ENCODE data around the gene CREB3L2. TPM values are rescaled to one million over a fixed set of nuclear protein-coding genes. Genes with fewer than 3 reads are reported as not detected.

The CREB3L2 gene
- total and polyA plus RNA-seq, 9 donors, result 15.4 to 48.9 (median 32.7) TPM

- Histone ChIP-seq H3K4me1 (ENCODE audit: control insufficient read depth, insufficient read depth, low read length) (peaks cover 12% of the 10 kb centered on the region), H3K27me3 (ENCODE audit: control insufficient read depth, insufficient read depth, low read length) (no peaks in the 10 kb centered on the region), H3K27ac (ENCODE audit: low read length) (no peak overlapping the region), H3K4me3 (ENCODE audit: low read length) (no peak overlapping the region), H3K9me3 (replicated peaks; ENCODE audit: control insufficient read depth, low read depth, low read length) (no peaks in the 10 kb centered on the region), H3K36me3 (ENCODE audit: control insufficient read depth, insufficient read depth, low read length) (peaks cover 6% of the 10 kb centered on the region)
- DNase-seq, result no peak
- 75% methylated on average over 4 of the region's 6 CpGs for WGBS (ENCODE audit: insufficient coverage)
These were observed 923 bp upstream of the CREB3L2 start for GRCh38 chr7:138002828-138003189.

DNA sequence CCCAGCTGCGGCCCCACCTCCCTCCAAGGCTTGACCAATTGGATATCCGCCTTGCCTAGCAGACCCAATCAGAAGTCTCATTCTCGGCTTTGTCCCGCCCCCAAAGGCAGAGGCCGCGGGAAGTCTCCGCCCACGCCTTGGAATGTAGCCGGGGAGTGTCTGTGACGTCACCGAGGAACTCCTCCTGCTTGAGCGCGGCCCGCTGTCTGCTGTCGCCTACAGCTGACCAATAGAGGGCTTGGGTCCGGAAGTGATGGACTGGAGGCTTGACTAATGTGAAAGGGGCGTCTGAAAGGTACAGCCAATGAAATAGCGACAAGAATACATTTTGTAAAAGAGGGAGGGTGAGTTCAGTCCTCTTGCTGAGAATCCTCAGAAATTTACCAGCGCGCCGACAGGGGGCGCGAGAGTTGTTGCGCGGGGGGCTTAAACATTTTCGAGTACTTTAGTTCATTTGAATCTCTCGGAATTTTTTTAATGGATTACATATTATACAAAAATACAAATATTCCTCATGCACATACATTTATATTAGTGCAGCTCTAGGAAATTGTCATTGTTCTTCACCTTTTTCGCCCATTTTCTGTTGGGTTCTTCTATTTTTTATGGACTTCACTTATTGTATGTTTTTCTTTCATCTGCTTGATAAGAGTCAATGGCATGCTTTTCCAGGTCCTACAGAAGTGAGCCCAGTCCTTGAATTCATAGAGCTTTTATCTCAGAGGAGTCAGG lies 376 bp upstream of the CREB3L2 start:
- under 1% methylated on average over 18 of the region's 28 CpGs for WGBS (ENCODE audit: insufficient coverage)
- no peaks in the 10 kb centered on the region for H3K9me3 ChIP-seq (replicated peaks; ENCODE audit: control insufficient read depth, low read depth, low read length)
- H3K36me3 ChIP-seq (ENCODE audit: control insufficient read depth, insufficient read depth, low read length), result peaks cover 6% of the 10 kb centered on the region
- peaks cover 12% of the 10 kb centered on the region for H3K4me1 ChIP-seq (ENCODE audit: control insufficient read depth, insufficient read depth, low read length)
- peak overlapping the region; percentile 76 for H3K4me3 ChIP-seq (ENCODE audit: low read length)
- H3K27ac ChIP-seq (ENCODE audit: low read length), result peak overlapping the region; percentile 99
- peak; percentile 100 for DNase-seq
- H3K27me3 ChIP-seq (ENCODE audit: control insufficient read depth, insufficient read depth, low read length), result no peaks in the 10 kb centered on the region

GRCh38 chr7:138000081-138000701 lies 1.7 kb downstream of the CREB3L2 start:
- H3K4me3 ChIP-seq (ENCODE audit: low read length), result peak overlapping the region; percentile 76
- H3K4me1 ChIP-seq (ENCODE audit: control insufficient read depth, insufficient read depth, low read length), result peaks cover 19% of the 10 kb centered on the region
- no peaks in the 10 kb centered on the region for H3K9me3 ChIP-seq (replicated peaks; ENCODE audit: control insufficient read depth, low read depth, low read length)
- H3K36me3 ChIP-seq (ENCODE audit: control insufficient read depth, insufficient read depth, low read length), result peaks cover 9% of the 10 kb centered on the region
- peak overlapping the region; percentile 99 for H3K27ac ChIP-seq (ENCODE audit: low read length)
- WGBS (ENCODE audit: insufficient coverage), result 0% methylated on average over 4 of the region's 7 CpGs
- DNase-seq, result peak; percentile 92
- H3K27me3 ChIP-seq (ENCODE audit: control insufficient read depth, insufficient read depth, low read length), result no peaks in the 10 kb centered on the region

DNA sequence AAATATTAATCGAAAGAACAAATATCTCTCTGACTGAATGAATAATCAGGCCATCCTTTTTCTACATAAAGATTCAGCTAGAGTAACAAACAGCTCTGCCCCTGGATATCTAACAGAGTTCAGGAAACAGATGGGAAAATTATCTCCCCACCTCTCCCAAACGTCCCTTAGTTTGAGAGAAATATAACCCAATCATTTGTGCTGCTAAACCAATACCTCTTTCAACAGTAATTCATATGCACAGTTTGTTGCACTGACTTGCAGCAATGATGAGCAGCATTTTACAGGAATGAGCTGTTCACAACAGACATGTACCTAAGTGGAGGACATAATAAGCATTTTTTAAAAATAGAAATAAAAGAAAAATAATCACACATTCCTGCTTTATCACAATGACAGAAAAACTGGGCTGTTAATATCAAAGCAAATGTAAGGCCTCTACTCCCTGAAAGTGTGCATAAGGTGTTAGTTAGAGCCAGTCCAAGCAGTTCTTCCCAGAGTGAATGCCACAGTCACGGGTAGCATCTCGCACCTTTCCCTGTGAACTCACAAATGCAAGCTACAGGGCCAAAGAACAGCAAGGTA lies 2.3 kb downstream of the CREB3L2 start:
- Histone ChIP-seq H3K9me3 (replicated peaks; ENCODE audit: control insufficient read depth, low read depth, low read length) (no peaks in the 10 kb centered on the region), H3K4me3 (ENCODE audit: low read length) (peak overlapping the region; percentile 76), H3K27me3 (ENCODE audit: control insufficient read depth, insufficient read depth, low read length) (no peaks in the 10 kb centered on the region), H3K4me1 (ENCODE audit: control insufficient read depth, insufficient read depth, low read length) (peaks cover 19% of the 10 kb centered on the region), H3K36me3 (ENCODE audit: control insufficient read depth, insufficient read depth, low read length) (peaks cover 9% of the 10 kb centered on the region), H3K27ac (ENCODE audit: low read length) (peak overlapping the region; percentile 99)
- WGBS (ENCODE audit: insufficient coverage), result 8% methylated on average over 2 of the region's 4 CpGs
- no peak for DNase-seq

GRCh38 chr7:137998250-137998649 lies 3.6 kb downstream of the CREB3L2 start:
- no peak for DNase-seq
- no peaks in the 10 kb centered on the region for H3K9me3 ChIP-seq (replicated peaks; ENCODE audit: control insufficient read depth, low read depth, low read length)
- no CpG with 5 or more reads among the region's 1 CpG for WGBS (ENCODE audit: insufficient coverage)
- no peaks in the 10 kb centered on the region for H3K27me3 ChIP-seq (ENCODE audit: control insufficient read depth, insufficient read depth, low read length)
- peaks cover 9% of the 10 kb centered on the region for H3K36me3 ChIP-seq (ENCODE audit: control insufficient read depth, insufficient read depth, low read length)
- H3K4me1 ChIP-seq (ENCODE audit: control insufficient read depth, insufficient read depth, low read length), result peaks cover 31% of the 10 kb centered on the region
- no peak overlapping the region for H3K27ac ChIP-seq (ENCODE audit: low read length)
- no peak overlapping the region for H3K4me3 ChIP-seq (ENCODE audit: low read length)

GRCh38 chr7:137996871-137997270 lies 5.0 kb downstream of the CREB3L2 start:
- Histone ChIP-seq H3K4me1 (ENCODE audit: control insufficient read depth, insufficient read depth, low read length) (peaks cover 45% of the 10 kb centered on the region), H3K27me3 (ENCODE audit: control insufficient read depth, insufficient read depth, low read length) (no peaks in the 10 kb centered on the region), H3K9me3 (replicated peaks; ENCODE audit: control insufficient read depth, low read depth, low read length) (no peaks in the 10 kb centered on the region), H3K4me3 (ENCODE audit: low read length) (no peak overlapping the region), H3K36me3 (ENCODE audit: control insufficient read depth, insufficient read depth, low read length) (peaks cover 9% of the 10 kb centered on the region), H3K27ac (ENCODE audit: low read length) (peak overlapping the region; percentile 45)
- WGBS (ENCODE audit: insufficient coverage), result no CpG with 5 or more reads among the region's 3 CpGs
- no peak for DNase-seq

- peak overlapping the region; percentile 45 for H3K27ac ChIP-seq (ENCODE audit: low read length)
- peaks cover 46% of the 10 kb centered on the region for H3K4me1 ChIP-seq (ENCODE audit: control insufficient read depth, insufficient read depth, low read length)
- H3K9me3 ChIP-seq (replicated peaks; ENCODE audit: control insufficient read depth, low read depth, low read length), result no peaks in the 10 kb centered on the region
- no peak overlapping the region for H3K4me3 ChIP-seq (ENCODE audit: low read length)
- no peaks in the 10 kb centered on the region for H3K27me3 ChIP-seq (ENCODE audit: control insufficient read depth, insufficient read depth, low read length)
- WGBS (ENCODE audit: insufficient coverage), result 10% methylated on average over 5 of the region's 6 CpGs
- DNase-seq, result peak; percentile 81
- H3K36me3 ChIP-seq (ENCODE audit: control insufficient read depth, insufficient read depth, low read length), result peaks cover 9% of the 10 kb centered on the region
These were observed 5.5 kb downstream of the CREB3L2 start for GRCh38 chr7:137996386-137996851.

- Histone ChIP-seq H3K27me3 (ENCODE audit: control insufficient read depth, insufficient read depth, low read length) (no peaks in the 10 kb centered on the region), H3K4me3 (ENCODE audit: low read length) (no peak overlapping the region), H3K9me3 (replicated peaks; ENCODE audit: control insufficient read depth, low read depth, low read length) (no peaks in the 10 kb centered on the region), H3K27ac (ENCODE audit: low read length) (peak overlapping the region; percentile 33), H3K36me3 (ENCODE audit: control insufficient read depth, insufficient read depth, low read length) (peaks cover 9% of the 10 kb centered on the region), H3K4me1 (ENCODE audit: control insufficient read depth, insufficient read depth, low read length) (peaks cover 56% of the 10 kb centered on the region)
- 83% methylated on average over 4 of the region's 4 CpGs for WGBS (ENCODE audit: insufficient coverage)
- no peak for DNase-seq
These were observed 7.7 kb downstream of the CREB3L2 start for GRCh38 chr7:137994216-137994615.

DNA sequence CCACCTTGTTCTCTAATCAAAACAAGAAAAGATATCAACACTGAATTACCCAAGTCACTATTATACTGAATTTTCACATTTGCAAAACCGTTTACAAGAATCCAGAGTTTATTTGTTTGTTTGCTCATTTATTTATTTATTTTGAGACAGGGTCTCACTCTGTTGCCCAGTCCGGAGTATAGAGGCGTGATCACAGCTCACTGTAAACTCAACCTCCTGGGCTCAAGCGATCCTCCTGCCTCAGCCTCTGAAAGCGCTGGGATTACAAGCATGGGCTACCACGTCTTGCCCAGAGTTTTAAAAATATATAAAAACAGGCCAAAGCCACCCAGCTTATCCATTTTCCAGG lies 8.5 kb downstream of the CREB3L2 start:
- Histone ChIP-seq H3K27me3 (ENCODE audit: control insufficient read depth, insufficient read depth, low read length) (no peaks in the 10 kb centered on the region), H3K4me3 (ENCODE audit: low read length) (no peak overlapping the region), H3K36me3 (ENCODE audit: control insufficient read depth, insufficient read depth, low read length) (peaks cover 6% of the 10 kb centered on the region), H3K4me1 (ENCODE audit: control insufficient read depth, insufficient read depth, low read length) (peaks cover 60% of the 10 kb centered on the region), H3K9me3 (replicated peaks; ENCODE audit: control insufficient read depth, low read depth, low read length) (no peaks in the 10 kb centered on the region), H3K27ac (ENCODE audit: low read length) (peak overlapping the region; percentile 83)
- WGBS (ENCODE audit: insufficient coverage), result 44% methylated on average over 3 of the region's 6 CpGs
- DNase-seq, result no peak

GRCh38 chr7:137992550-137993394 lies 9.1 kb downstream of the CREB3L2 start:
- peaks cover 63% of the 10 kb centered on the region for H3K4me1 ChIP-seq (ENCODE audit: control insufficient read depth, insufficient read depth, low read length)
- H3K9me3 ChIP-seq (replicated peaks; ENCODE audit: control insufficient read depth, low read depth, low read length), result no peaks in the 10 kb centered on the region
- peak overlapping the region; percentile 83 for H3K27ac ChIP-seq (ENCODE audit: low read length)
- H3K36me3 ChIP-seq (ENCODE audit: control insufficient read depth, insufficient read depth, low read length), result peaks cover 5% of the 10 kb centered on the region
- DNase-seq, result peak; percentile 98
- WGBS (ENCODE audit: insufficient coverage), result 15% methylated on average over 4 of the region's 5 CpGs
- H3K27me3 ChIP-seq (ENCODE audit: control insufficient read depth, insufficient read depth, low read length), result no peaks in the 10 kb centered on the region
- H3K4me3 ChIP-seq (ENCODE audit: low read length), result no peak overlapping the region
